GM19193 (cell line): ENCODE results near the gene PACC1.

Source experiments
- POLR2A ChIP-seq: IDR thresholded peaks from 4 replicates; pipeline ENCODE4 v1.6.1; 2011; ENCODE audit not compliant: insufficient read depth, insufficient read length; ENCODE audit errors: extremely low read depth

The PACC1 gene

DNA sequence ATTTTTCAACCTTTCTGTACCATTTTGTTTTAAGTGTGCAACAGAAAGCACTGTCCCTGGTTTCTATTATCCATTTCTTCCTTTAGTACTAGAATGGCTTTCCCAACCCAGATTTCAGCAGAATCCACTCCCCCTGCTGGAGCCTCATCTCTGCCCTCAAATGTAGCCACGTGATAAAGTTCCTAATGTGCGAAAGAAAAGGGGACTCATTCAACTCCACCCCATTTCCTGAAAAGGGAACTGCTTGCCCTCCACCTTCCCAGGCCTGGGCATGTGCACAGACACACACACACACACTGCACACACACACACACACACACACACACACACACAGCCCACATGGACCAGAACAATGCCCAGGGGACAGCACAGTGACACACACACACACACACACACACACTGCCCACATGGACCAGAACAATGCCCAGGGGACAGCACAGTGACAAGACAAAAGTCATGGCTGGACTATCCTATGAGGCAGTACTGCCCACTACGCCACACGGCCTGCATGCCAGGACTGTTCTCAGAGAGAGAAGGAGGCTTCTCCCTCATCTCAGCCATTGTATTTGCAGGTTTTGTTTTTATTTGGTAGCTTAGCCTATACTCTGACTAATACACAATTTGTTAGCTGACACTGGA lies 33.2 kb downstream of the PACC1 start:
- no peak for TF ChIP-seq POLR2A

DNA sequence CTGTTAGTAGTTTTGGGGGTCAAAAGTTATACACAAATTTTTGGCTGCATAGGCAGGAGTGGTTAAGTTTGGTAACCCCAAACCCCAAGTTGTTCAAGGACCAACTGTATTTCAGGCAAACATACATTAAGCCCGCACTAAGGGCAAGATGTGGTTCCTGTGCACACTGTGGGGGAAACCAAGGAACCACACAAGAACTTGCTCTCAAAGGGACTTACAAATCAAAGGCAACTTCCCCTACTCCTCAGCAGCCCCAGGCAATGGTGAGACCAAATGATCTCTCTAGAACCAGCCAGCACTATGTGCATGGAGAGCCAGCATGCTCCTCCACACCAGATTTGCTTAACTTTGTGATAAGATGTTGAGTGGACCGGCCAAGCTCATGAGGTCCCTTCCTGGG lies 35.3 kb downstream of the PACC1 start:
- TF ChIP-seq POLR2A = no peak

DNA sequence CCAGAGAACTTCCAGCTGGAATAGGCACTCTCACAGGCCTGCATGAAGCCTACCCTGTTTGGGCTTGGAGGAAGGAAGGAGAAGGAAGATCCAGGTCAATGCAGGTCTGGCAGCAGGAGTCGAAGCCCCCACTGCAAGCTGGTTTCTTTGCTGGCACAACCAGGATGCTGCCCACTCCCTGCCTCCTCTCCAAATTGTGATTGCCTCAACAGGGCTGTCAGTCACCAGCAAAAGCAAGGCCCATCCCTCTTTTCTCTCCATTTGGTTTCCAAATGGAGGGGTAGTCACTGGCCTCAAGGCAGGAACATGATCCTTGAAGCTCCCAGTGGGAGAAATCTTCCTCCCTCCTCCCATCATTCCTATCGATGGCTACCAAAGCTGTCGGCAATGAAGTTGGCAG lies 37.0 kb downstream of the PACC1 start:
- TF ChIP-seq POLR2A = no peak

DNA sequence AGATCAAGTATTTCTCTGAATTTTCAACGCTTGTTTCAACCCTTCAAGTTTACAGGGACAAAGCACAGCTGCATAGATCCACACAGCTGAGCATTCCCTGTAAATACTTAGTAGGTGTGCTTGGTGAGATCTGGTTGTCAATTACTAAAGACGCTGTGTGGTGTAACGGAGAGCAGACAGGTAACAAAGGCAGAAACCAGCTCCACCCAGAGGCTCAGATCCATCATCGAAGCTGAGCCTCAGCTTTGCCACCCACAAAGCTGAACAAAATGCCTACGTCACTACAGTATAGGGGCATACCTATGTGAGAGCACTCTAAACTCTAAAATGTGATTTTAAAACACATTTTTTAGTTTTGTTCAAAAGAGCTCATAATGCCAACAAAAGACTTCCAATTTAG lies 38.7 kb downstream of the PACC1 start:
- TF ChIP-seq POLR2A = no peak

- no peak for TF ChIP-seq POLR2A
Observed at GRCh38 chr1:212368073-212368484, 46.6 kb downstream of the PACC1 start.

- no peak for TF ChIP-seq POLR2A
Observed at GRCh38 chr1:212367474-212368072, 47.1 kb downstream of the PACC1 start.

GRCh38 chr1:212366901-212367300 lies 47.8 kb downstream of the PACC1 start:
- no peak for TF ChIP-seq POLR2A

GRCh38 chr1:212364985-212365384 lies 49.7 kb downstream of the PACC1 start:
- no peak for TF ChIP-seq POLR2A

GRCh38 chr1:212359794-212360479 lies 54.7 kb downstream of the PACC1 start:
- no peak for TF ChIP-seq POLR2A

GRCh38 chr1:212355230-212355969 lies 59.3 kb downstream of the PACC1 start:
- TF ChIP-seq POLR2A = no peak

DNA sequence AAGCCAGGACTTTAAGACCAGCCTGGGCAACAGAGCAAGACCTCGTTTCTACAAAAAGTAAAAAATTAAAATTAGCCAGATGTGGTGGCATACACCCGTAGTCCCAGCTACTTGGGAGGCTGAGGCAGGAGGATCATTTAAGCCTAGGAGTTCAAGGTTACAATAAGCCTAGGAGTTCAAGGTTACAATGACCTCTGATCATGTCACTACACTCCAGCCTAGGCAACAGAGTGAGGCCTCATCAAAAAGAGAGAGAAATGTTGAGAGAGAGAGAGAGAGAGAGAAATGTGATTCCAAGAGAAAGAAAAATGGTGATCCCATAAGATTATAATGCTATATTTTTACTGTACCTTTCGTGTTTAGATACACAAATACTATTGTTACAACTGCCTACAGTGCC lies 60.2 kb downstream of the PACC1 start:
- TF ChIP-seq POLR2A = no peak

- TF ChIP-seq POLR2A = no peak
Observed at GRCh38 chr1:212353181-212353580, 61.5 kb downstream of the PACC1 start.

GRCh38 chr1:212351588-212352362 lies 62.9 kb downstream of the PACC1 start:
- no peak for TF ChIP-seq POLR2A

DNA sequence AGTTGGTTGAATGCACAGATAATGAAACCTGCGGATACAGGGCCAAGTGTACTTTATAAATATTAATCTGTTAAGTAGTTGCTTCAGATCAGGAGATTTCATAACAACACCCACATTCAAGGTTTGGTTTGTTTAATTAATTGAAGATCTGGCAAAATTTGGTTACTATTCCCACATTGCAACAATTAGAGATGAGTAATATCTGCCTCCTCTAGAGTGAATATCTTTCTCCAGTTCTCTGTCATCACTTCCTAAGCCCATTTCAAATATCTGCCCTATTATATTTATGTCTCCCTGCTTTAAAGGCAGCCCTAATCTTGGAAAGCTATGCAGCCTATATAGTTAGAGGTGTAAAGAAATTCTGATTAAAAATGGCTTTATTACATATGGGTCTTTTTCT lies 68.1 kb downstream of the PACC1 start:
- no peak for TF ChIP-seq POLR2A

DNA sequence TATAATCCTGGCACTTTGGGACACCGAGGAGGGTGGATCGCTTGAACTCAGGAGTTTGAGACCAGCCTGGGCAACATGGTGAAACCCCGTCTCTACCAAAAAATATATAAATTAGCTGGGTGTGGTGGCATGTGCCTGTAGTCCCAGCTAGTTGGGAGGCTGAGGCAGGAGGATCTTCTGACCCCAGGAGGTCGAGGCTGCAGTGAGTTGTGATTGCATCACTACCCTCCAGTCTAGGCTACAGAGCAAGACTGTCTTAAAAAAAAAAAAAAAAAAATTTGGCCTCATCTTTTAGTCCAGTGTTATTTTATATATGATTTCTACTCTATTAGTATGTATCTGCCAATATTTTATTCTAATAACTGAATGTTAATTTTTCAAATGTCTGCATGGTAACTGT lies 69.8 kb downstream of the PACC1 start:
- TF ChIP-seq POLR2A = no peak
